ENCODE measurements around the gene KRTAP12-3. TPM values are rescaled to one million over a fixed set of nuclear protein-coding genes. Genes with fewer than 3 reads are reported as not detected.

Gene KRTAP12-3
- total RNA-seq, 3 donors from 2014 or later = not detected

DNA sequence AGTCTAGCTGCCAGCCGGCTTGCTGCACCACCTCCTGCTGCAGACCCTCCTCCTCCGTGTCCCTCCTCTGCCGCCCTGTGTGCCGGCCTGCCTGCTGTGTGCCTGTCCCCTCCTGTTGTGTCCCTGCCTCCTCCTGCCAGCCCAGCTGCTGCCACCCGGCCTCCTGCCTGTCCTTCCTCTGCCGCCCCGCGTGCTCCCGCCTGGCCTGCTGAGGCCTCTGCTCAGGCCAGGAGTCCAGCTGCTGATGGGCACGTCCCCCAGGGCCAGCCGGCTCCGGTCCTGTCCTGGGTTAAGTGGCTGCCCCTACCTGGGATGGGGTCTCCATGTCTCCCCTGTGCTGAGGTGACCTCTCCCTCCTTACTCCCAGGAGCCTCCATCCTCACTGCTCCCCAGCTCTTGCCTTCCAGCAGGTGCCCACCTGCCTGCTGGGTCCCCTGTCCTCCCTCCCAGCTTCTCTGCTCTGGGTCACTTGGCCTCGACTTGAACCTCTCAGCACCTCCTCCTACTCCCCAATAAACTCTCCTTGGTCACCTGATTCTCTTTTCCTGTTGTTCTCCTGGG is 45.0 kb upstream of the KRTAP12-3 start:
- no peaks in the 10 kb centered on the region for H3K4me1 ChIP-seq
- no peaks in the 10 kb centered on the region for H3K36me3 ChIP-seq
- TF ChIP-seq, protein P1, sequence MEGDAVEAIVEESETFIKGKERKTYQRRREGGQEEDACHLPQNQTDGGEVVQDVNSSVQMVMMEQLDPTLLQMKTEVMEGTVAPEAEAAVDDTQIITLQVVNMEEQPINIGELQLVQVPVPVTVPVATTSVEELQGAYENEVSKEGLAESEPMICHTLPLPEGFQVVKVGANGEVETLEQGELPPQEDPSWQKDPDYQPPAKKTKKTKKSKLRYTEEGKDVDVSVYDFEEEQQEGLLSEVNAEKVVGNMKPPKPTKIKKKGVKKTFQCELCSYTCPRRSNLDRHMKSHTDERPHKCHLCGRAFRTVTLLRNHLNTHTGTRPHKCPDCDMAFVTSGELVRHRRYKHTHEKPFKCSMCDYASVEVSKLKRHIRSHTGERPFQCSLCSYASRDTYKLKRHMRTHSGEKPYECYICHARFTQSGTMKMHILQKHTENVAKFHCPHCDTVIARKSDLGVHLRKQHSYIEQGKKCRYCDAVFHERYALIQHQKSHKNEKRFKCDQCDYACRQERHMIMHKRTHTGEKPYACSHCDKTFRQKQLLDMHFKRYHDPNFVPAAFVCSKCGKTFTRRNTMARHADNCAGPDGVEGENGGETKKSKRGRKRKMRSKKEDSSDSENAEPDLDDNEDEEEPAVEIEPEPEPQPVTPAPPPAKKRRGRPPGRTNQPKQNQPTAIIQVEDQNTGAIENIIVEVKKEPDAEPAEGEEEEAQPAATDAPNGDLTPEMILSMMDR (IDR thresholded peaks at IDR 0.05) = no peak
- TF ChIP-seq POLR2AphosphoS5 (IDR thresholded peaks at IDR 0.05) = no peak
- no peak for TF ChIP-seq POLR2A (IDR thresholded peaks at IDR 0.05)
- DNase-seq (ENCODE audit: low spot score in 2 of 2) = no peak
- peaks cover 0 to 33% of the 10 kb centered on the region in 2 donors for H3K27me3 ChIP-seq
- intact Hi-C loops (cut with DNase I; ENCODE audit: low total_unique reads) = no loop called here
- H3K27ac ChIP-seq = no peak overlapping the region
- peaks cover 29 to 34% of the 10 kb centered on the region in 2 donors for H3K9me3 ChIP-seq
- no peak overlapping the region for H3K4me3 ChIP-seq

DNA sequence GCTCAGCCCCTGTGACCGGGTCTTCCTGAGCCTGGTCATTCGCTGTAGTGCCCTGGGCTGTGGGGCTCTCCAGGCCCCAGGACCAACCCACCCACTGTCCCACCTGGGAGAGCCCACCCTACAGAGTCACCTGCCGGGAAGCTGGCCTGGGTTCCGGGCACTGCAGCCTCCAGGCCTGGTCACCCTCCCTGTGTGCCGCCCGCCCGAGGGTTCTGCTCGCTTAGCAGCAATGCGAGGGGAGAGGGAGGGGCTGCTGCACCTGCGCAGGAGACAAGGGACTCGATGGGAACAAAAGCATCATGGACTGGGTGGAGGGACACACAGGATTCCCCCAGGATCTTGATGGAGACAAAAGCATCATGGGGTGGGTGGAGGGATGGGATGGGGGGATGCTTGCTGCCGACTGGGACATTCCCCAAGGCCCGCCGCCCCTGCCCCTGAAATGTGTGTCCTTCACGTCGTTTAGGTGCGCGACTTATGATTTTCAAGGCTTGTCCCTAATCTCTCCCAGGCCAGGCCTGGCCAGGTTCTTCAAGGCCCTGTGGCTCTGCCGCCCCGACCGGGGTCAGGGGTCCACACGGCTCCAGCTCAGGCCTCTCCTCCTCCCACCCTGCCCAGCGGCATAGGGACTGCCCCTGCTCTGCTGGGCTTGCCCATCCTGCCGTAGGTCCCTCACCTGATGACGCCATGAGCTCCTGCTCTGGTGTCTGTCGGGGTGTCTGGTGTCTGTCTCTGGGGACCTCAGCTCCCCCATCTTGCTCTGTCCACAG is 44.2 kb upstream of the KRTAP12-3 start:
- Histone ChIP-seq H3K4me1 (no peaks in the 10 kb centered on the region), H3K36me3 (no peaks in the 10 kb centered on the region), H3K27ac (no peak overlapping the region), H3K4me3 (no peak overlapping the region), H3K27me3 (peaks cover 0 to 34% of the 10 kb centered on the region in 2 donors), H3K9me3 (peaks cover 29 to 34% of the 10 kb centered on the region in 2 donors)
- no peak for TF ChIP-seq POLR2A (IDR thresholded peaks at IDR 0.05)
- TF ChIP-seq, protein P1 (IDR thresholded peaks at IDR 0.05) = no peak
- TF ChIP-seq POLR2AphosphoS5 (IDR thresholded peaks at IDR 0.05) = no peak
- no peak for DNase-seq (ENCODE audit: low spot score in 2 of 2)
- intact Hi-C loops (cut with DNase I; ENCODE audit: low total_unique reads) = no loop called here

DNA sequence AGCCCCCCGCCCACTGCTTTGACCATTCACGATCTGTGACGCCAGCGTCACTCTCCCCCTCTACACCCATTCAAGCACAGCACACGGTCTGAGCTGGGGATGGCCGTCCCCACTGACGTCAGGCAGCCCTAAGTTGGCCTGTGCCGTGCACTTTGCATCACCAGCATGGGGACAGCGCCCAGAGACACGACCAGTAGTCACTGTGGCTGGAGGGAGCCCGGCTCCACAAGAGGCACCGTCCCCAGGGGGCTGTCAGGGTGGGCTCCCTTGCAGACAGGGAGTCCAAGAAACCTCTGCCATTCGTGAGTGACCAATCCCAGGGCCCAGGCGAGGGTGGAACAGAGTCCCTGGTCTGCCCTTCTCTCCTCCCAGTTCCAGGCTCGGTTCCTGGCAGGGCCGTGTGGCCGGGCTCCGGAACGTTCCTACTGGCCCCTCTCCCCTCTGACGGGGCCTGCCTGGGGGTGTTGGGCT is 43.5 kb upstream of the KRTAP12-3 start:
- intact Hi-C loops (cut with DNase I; ENCODE audit: low total_unique reads) = no loop called here
- H3K4me3 ChIP-seq = no peak overlapping the region
- no peaks in the 10 kb centered on the region for H3K4me1 ChIP-seq
- H3K27me3 ChIP-seq = peaks cover 0 to 36% of the 10 kb centered on the region in 2 donors
- no peaks in the 10 kb centered on the region for H3K36me3 ChIP-seq
- H3K9me3 ChIP-seq = peaks cover 27 to 30% of the 10 kb centered on the region in 2 donors
- no peak for DNase-seq (ENCODE audit: low spot score in 2 of 2)
- H3K27ac ChIP-seq = no peak overlapping the region
- TF ChIP-seq POLR2AphosphoS5 (IDR thresholded peaks at IDR 0.05) (no peak), POLR2A (IDR thresholded peaks at IDR 0.05) (no peak)
- TF ChIP-seq, protein P1 (IDR thresholded peaks at IDR 0.05) = no peak

DNA sequence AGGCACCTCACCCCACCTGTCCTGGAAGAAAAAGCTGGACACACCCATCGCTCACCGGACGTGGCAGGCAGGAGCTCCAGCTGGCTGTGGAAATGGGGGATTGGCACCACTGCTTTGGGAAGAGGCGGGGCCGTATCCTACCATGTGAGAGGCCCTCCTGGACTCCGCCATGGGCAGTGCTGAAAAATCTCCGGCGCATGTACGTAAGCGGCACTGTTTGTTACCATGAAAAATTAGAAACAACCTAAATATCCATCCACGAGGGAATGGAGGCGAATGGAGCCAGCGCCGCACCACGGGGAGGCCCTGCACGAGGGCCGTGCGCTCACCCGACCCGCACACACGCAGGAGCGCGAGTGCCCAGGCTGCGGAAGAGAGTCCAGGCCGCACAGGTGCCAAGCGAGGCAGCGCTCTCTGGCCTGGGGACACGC is 42.8 kb upstream of the KRTAP12-3 start:
- Histone ChIP-seq H3K36me3 (no peaks in the 10 kb centered on the region), H3K4me3 (no peak overlapping the region), H3K27me3 (peaks cover 0 to 36% of the 10 kb centered on the region in 2 donors), H3K9me3 (peaks cover 21 to 30% of the 10 kb centered on the region in 2 donors), H3K4me1 (no peaks in the 10 kb centered on the region), H3K27ac (no peak overlapping the region)
- no peak for DNase-seq (ENCODE audit: low spot score in 2 of 2)
- TF ChIP-seq POLR2A (IDR thresholded peaks at IDR 0.05) (no peak), POLR2AphosphoS5 (IDR thresholded peaks at IDR 0.05) (no peak)
- TF ChIP-seq, protein P1 (IDR thresholded peaks at IDR 0.05) = no peak
- intact Hi-C loops (cut with DNase I; ENCODE audit: low total_unique reads) = no loop called here

DNA sequence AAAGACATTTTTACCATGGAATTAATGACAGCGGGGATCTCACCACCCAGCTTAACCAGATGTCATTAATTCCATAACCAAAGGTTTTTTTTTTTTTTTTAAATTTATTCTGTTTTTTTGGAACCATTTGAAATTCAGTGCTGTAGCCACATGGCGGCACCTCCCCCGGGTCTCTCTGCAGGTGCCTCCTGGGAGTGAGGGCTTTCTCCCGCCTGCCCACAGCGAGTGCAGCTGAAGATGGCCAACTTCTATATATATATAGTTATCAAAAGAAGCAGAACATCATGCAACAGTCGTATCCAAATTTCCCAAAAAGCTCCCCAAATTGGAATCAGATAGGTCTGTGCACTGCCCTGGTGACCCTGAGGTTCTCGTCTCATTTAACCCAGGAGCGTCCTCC is 42.3 kb upstream of the KRTAP12-3 start:
- no peaks in the 10 kb centered on the region for H3K36me3 ChIP-seq
- DNase-seq (ENCODE audit: low spot score in 2 of 2) = no peak
- TF ChIP-seq POLR2AphosphoS5 (IDR thresholded peaks at IDR 0.05) = no peak
- no peak for TF ChIP-seq POLR2A (IDR thresholded peaks at IDR 0.05)
- TF ChIP-seq, protein P1 (IDR thresholded peaks at IDR 0.05) = no peak
- H3K4me3 ChIP-seq = no peak overlapping the region
- peaks cover 18 to 28% of the 10 kb centered on the region in 2 donors for H3K9me3 ChIP-seq
- H3K27ac ChIP-seq = no peak overlapping the region
- intact Hi-C loops (cut with DNase I; ENCODE audit: low total_unique reads) = no loop called here
- peaks cover 0 to 36% of the 10 kb centered on the region in 2 donors for H3K27me3 ChIP-seq
- no peaks in the 10 kb centered on the region for H3K4me1 ChIP-seq

Measured in breast epithelium (tissue), 4 donors.